Measurements from ENCODE around the gene RELL2.

RELL2 gene

DNA sequence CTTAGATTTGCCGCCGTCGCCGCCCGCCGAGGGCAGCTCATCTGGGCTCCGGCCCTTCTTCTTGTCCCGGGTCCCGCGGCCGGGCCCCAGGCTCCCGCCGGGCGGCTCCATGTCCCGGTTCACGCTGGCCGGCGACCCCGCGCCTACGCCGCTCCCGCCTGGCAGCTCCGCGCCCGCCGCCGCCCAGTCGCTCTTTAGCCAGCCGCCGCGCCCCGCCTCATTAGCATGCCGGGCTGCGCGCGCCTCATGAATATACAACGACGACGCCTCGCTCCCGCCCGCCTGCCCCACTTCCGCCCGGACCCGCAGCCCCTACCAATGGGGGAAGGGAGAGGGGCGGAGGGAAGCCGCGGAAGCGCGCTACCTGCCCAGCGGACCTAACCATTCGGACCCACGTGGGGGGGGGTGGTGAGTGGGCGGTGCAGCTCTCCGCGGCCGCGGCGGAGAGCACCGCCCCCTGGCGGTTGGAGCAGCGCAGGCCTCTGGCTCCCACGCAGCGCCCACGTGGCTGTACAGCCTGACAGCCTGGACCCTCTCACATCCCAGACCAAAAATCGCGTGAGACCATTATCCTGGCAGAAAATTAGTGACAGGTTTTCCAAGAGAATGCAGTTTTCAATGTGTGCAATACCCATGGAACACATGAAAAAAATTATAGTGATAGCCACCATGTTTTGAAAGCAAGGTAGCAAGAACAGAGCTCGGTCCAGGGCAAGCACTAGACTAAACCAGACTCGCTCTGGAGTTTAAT lies 17.8 kb upstream of the RELL2 start, which contains the start of gene DIAPH1:
DIAPH1 (minus strand) TSS at position 197 of the 751 bp plus-strand sequence; CDS start at position 111, 86 bp downstream.
- DNase-seq (ENCODE audit: low spot score) = peak; percentile 92

GRCh38 chr5:141623186-141623585 lies 13.6 kb upstream of the RELL2 start:
- DNase-seq (ENCODE audit: low spot score) = peak; percentile 67

DNA sequence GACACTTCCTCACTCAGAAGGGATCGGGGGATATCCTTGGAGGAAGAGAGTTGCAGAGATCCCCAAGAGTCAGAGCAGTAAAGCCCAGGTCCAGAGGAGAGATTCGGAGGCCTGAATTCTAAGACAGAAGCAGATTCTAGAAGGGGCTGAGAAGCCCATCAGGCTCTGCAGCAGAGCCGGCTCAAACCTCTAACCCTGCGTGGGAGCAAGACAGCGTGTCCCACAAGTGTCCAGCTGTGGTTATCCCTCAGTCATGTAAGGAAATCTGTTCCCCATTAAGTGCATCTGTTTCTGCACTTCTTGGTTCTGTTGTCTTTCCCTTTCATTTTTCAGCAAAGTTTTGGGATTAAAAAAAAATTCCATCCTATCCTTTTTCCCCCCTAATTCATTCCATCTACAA lies 13.2 kb upstream of the RELL2 start:
- DNase-seq (ENCODE audit: low spot score) = no peak

GRCh38 chr5:141628175-141628788 lies 8.5 kb upstream of the RELL2 start:
- DNase-seq (ENCODE audit: low spot score) = no peak

GRCh38 chr5:141630570-141631140 lies 6.1 kb upstream of the RELL2 start:
- no peak for DNase-seq (ENCODE audit: low spot score)

DNA sequence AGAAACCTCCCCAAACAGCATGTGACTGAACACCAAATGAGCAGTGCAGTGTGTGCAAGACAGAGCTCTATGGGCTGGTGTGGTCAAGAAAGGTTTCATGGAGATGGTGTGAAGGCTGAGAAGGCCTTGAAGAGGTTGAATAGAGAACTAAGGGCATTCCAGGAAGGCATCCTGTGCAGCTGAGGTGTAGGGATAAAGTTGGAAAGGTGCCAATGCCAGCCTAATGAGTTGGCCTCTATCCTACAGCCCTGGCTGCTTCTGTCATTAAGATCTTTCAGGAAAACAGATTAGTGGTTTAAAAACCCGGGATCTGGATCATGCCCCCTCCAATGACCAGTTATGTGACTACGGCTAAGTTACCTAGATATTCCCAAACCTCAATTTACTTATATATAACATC lies 4.1 kb upstream of the RELL2 start:
- no peak for DNase-seq (ENCODE audit: low spot score)

DNA sequence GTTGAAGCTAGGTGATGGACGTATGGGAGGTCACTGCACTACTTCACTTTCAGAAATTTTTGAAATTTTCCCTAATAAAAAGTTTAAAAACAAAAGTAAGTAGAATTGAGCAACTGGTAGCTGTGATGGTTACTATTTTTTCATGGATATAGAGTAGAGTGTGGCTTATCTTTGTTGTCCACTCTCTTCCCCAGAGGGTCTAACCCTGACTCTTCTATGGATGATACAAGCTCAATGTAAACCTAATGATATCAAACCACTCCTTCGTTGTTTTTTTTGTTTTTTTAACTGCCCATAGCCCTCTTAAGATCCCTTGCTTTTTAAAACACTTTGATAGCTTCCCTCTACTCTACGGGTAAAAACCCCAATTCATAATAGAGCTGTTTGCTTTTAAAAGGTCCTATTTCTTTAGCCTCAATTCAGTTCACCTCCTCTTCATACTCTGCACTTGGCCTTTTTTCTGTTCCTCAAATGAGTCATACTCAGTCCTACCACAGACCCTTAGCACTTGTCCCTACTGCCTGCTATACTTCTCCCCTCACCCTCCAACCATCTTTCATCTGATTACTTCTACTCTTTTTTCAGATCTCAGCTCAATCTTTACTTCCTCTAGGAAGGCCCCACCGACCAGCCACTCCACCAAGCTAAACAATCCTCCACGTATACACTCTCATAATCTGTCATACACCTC lies 2.8 kb upstream of the RELL2 start:
- no peak for DNase-seq (ENCODE audit: low spot score)

DNA sequence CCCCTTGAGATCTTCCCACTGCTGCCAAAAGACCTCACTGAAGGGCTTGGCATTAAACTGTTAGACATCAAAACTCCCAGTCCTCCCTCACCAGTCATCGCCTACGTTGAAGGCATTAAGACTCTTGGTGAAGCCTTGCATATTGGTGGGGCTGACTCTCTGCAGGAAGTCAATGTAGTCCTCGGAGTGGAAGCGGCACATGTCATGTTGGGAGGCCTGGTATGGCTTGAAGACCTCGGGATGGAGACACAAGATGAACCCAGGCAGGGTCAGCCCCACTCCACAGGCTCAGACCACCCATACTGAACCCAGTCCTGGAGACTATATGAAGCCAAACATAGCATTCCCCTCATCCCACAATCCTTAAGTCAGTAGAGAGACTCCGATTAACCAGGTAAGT lies 2.1 kb upstream of the RELL2 start:
- no peak for DNase-seq (ENCODE audit: low spot score)

DNA sequence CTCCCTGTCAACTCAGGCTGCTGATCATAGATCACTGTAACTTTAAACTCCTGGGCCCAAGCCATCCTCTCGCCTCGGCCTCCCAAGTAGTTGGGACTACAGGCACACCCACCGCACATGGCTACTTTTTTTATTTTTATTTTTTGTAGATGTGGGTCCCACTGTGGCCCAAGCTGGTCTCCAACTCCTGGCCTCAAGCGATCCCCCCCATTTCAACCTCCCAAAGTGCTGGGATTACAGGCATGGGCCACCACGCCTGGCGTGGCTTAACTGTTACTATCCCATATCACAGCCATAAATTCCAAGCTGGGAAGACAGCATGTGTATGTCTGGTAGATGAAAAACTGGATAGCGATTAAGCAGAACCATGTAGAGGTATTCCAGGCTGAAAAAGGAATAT lies 1.2 kb upstream of the RELL2 start:
- no peak for DNase-seq (ENCODE audit: low spot score)

DNA sequence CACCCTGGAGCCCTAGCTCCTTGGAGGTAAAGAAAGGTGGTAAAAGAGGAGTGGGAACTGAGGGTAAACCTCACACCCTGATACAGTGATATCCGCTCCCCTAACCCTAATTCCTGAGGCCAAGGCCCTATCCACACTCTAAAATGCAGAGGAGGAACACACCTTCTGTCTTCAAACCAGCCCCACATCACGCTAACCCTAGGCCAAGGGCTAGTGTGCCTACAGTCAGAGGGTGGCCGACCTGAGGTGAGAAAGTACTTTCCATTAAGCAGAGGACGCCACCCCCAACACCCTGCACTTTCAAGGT lies 738 bp upstream of the RELL2 start:
- DNase-seq (ENCODE audit: low spot score) = no peak

GRCh38 chr5:141637123-141637766 lies 448 bp downstream of the RELL2 start:
- no peak for DNase-seq (ENCODE audit: low spot score)

- peak; percentile 50 for DNase-seq (ENCODE audit: low spot score)
Observed at GRCh38 chr5:141637767-141638419, 1.1 kb downstream of the RELL2 start.

GRCh38 chr5:141638771-141639170 lies 2.0 kb downstream of the RELL2 start:
- no peak for DNase-seq (ENCODE audit: low spot score)

- no peak for DNase-seq (ENCODE audit: low spot score)
Observed at GRCh38 chr5:141639357-141640050, 2.7 kb downstream of the RELL2 start.

GRCh38 chr5:141640051-141640415 lies 3.2 kb downstream of the RELL2 start:
- DNase-seq (ENCODE audit: low spot score) = no peak

DNA sequence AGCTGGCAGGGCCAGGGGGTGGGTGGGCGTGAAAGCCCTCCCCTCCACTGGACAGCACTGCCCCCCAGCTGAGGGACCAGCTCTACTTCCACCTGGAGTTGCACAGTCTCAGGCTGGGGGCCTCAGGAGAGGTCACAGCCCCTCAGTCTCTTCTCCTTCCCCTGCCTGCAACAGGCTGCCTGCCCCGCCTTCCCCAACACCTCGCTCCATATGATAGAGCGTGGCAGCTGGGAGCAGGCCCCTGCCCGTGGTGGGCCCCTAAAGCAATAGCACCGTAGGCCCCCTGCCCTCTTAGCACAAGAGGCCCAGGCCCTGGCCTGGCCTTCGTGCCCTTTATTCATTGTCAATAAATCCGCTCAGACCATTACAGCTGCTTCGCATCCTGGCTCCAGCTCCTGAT lies 3.9 kb downstream of the RELL2 start:
- DNase-seq (ENCODE audit: low spot score) = no peak

DNA sequence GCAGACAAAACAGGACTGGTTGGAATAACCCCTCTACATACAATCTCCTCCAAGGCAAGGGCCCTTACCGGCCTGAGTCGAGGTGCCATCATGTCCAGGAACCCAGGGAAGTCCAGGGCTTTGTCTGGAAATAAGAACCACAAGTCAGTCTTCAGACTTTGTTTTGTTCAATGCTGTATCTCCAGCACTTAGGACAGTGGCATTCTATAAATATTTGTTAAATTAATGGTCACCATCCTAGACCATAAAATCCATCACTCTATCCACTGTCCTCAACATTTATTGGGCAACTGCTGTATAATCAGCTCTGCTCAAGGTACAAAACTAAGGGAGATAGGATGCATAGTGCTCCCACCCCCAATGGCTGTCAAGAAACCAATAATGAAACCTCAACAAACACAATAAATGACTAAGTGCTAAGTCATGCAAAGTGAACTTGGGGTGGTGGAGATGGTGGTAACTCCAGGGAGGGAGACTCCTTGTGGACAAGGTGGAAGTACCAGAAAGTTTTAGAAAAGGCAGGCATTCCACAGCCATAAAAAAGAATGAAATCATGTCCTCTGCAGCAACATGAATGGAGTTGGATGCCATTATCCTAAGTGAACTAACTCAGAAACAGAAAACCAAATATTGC lies 5.0 kb downstream of the RELL2 start:
- no peak for DNase-seq (ENCODE audit: low spot score)

DNA sequence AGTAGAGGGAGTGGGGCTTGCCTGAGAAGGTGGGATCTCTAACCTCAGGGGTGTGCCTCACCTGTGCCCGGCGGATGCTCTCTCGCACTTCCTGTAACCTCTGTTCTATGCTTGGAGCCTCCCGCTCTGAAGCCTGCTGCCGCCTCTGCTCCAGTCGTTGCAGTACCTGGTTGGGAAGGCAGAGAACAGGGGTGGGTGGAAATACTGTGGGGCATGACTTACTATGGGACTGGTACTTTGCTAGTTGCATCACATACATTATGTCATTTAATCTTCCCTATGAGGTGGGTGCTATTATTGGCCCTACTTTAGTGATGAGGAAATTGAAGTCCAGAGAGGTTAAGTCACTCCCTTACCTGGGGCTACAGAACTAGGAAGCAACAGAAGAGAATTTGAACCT lies 9.2 kb downstream of the RELL2 start:
- no peak for DNase-seq (ENCODE audit: low spot score)

- DNase-seq (ENCODE audit: low spot score) = no peak
Observed at GRCh38 chr5:141647242-141647641, 10.4 kb downstream of the RELL2 start.

GRCh38 chr5:141647851-141648250 lies 11.1 kb downstream of the RELL2 start:
- no peak for DNase-seq (ENCODE audit: low spot score)

All from Ammon's horn (tissue), 1 donor.